K562 (cell line): ENCODE data around the gene ACOX1. TPM values are rescaled to one million over a fixed set of nuclear protein-coding genes. Genes with fewer than 3 reads are reported as not detected.
A peak's percentile ranks its signal among the peaks of the same experiment; 100 is the strongest.

Source experiments
- ARID1B ChIP-seq: fragments of 450-650 bp; IDR thresholded peaks from 2 replicates; pipeline ENCODE4 v1.6.1; 2016; ENCODE audit warnings: antibody characterized with exemption, mild to moderate bottlenecking, inconsistent platforms
- BCL6 ChIP-seq: fragments of 250-450 bp; sonication (Bioruptor Pico); IDR thresholded peaks from 2 replicates; pipeline ENCODE4 v1.4.0; 2020
- ELF2 ChIP-seq: fragments of 250-450 bp; sonication (Bioruptor Pico); IDR thresholded peaks from 2 replicates; pipeline ENCODE4 v1.5.0; 2021; ENCODE audit warnings: mild to moderate bottlenecking
- GATAD2A ChIP-seq: fragments of 450-650 bp; IDR thresholded peaks from 2 replicates; pipeline ENCODE4 v1.6.1; 2017
- KDM5B ChIP-seq: fragments of 200-600 bp; sonication (generic); IDR thresholded peaks from 2 replicates; pipeline ENCODE4 v1.6.1; 2012; ENCODE audit warnings: low read depth, mild to moderate bottlenecking, moderate library complexity, low read length, control low read depth, inconsistent platforms; ENCODE audit not compliant: insufficient replicate concordance
- MEF2A ChIP-seq: IDR thresholded peaks from 2 replicates; pipeline ENCODE4 v1.6.1; 2011; ENCODE audit warnings: low read depth, mild to moderate bottlenecking, low read length, moderate library complexity; ENCODE audit not compliant: control insufficient read depth
- MYNN ChIP-seq, 2 experiments: sonication (generic); formaldehyde crosslinking in 1 of 2; IDR thresholded peaks; 2 replicates each; pipeline versions ENCODE4 v1.5.0 to v1.6.1; 2016 to 2020; ENCODE audit warnings: antibody characterized with exemption in 1 of 2, missing genetic modification reagents in 1 of 2
- NONO ChIP-seq, 2 experiments: fragments of 200-400 bp in 1 of 2; fragments of 450-650 bp in 1 of 2; formaldehyde crosslinking in 1 of 2; IDR thresholded peaks; 2 replicates each; pipeline ENCODE4 v1.6.1; 2017; ENCODE audit warnings: low read depth in 2 of 2, mild to moderate bottlenecking in 2 of 2, moderate library complexity in 2 of 2, low read length in 1 of 2
- OTX1 ChIP-seq: fragments of 450-650 bp; formaldehyde crosslinking; IDR thresholded peaks from 2 replicates; pipeline ENCODE4 v1.4.0; 2022; ENCODE audit warnings: mild to moderate bottlenecking
- PHF8 ChIP-seq: fragments of 200-600 bp; sonication (generic); IDR thresholded peaks from 2 replicates; pipeline ENCODE4 v1.6.1; 2012; ENCODE audit warnings: mixed run types, mild to moderate bottlenecking, inconsistent platforms, low read length, moderate library complexity, borderline replicate concordance
- POLR2AphosphoS2 ChIP-seq: IDR thresholded peaks from 2 replicates; pipeline ENCODE4 v1.6.1; 2012; ENCODE audit warnings: low read length, improper control_type of control experiment
- POLR3A ChIP-seq: IDR thresholded peaks from 2 replicates; pipeline ENCODE4 v1.6.1; 2011; ENCODE audit warnings: borderline replicate concordance, mild to moderate bottlenecking, moderate library complexity; ENCODE audit not compliant: insufficient read length, insufficient read depth; ENCODE audit errors: extremely low read depth
- RCOR1 ChIP-seq, 2 experiments: IDR thresholded peaks; 2 replicates each; pipeline ENCODE4 v1.6.1; 2012; ENCODE audit warnings: low read depth in 2 of 2, low read length in 2 of 2, borderline replicate concordance in 1 of 2, improper control_type of control experiment in 1 of 2
- SMAD4 ChIP-seq: fragments of 250-450 bp; sonication (Bioruptor Pico); conservative IDR thresholded peaks from 2 replicates; pipeline ENCODE4 v1.8.0; 2021; ENCODE audit warnings: inconsistent platforms, mild to moderate bottlenecking, moderate library complexity
- SREBF1 ChIP-seq: fragments of 150-350 bp; IDR thresholded peaks from 2 replicates; pipeline ENCODE4 v1.6.1; 2014; ENCODE audit warnings: antibody characterized with exemption, low read depth, low read length, borderline replicate concordance
- TEAD4 ChIP-seq, 2 experiments: sonication (generic) in 1 of 2; formaldehyde crosslinking in 1 of 2; IDR thresholded peaks; 2 replicates each; pipeline versions ENCODE4 v1.6.1 to v1.8.0; 2012 to 2022; ENCODE audit warnings: borderline replicate concordance in 1 of 2, inconsistent platforms in 1 of 2, low read length in 1 of 2, mild to moderate bottlenecking in 1 of 2, missing genetic modification reagents in 1 of 2
- TFE3 ChIP-seq: fragments of 450-650 bp; formaldehyde crosslinking; IDR thresholded peaks from 2 replicates; pipeline ENCODE4 v1.4.0; 2020; ENCODE audit warnings: mild to moderate bottlenecking, mixed read lengths
- TGIF2 ChIP-seq: sonication (generic); formaldehyde crosslinking; IDR thresholded peaks from 2 replicates; pipeline ENCODE4 v1.8.1; 2022; ENCODE audit warnings: mild to moderate bottlenecking, missing genetic modification reagents, moderate library complexity
- VEZF1 ChIP-seq: fragments of 200-800 bp; sonication (Bioruptor generic); IDR thresholded peaks from 2 replicates; pipeline ENCODE4 v1.6.1; 2017; ENCODE audit warnings: missing genetic modification characterization, missing compliant biosample characterization
- ZC3H8 ChIP-seq: fragments of 450-650 bp; IDR thresholded peaks from 2 replicates; pipeline ENCODE4 v1.6.1; 2017
- ZFX ChIP-seq: sonication (generic); formaldehyde crosslinking; IDR thresholded peaks from 2 replicates; pipeline ENCODE4 v1.8.0; 2022; ENCODE audit warnings: mild to moderate bottlenecking, missing genetic modification reagents, moderate library complexity
- ZNF274 ChIP-seq: IDR thresholded peaks from 2 replicates; pipeline ENCODE4 v1.6.1; 2011; ENCODE audit warnings: low read depth, mild to moderate bottlenecking, low read length, moderate library complexity, borderline replicate concordance
- ZNF655 ChIP-seq: fragments of 250-450 bp; sonication (Bioruptor Pico); IDR thresholded peaks from 2 replicates; pipeline ENCODE4 v1.5.0; 2021
- polyA plus RNA-seq, 8 experiments: library from polyadenylated mRNA; depleted of rRNA in 4 of 8; stranded (reverse) in 5 of 8; unstranded in 3 of 8; fragments of >200 nt; fragmentation: Nextera tagmentation in 2 of 8; fragmentation: Illumina TruSeq in 1 of 8; extraction: Ambion mirVana in 2 of 8; extraction: Trizol in 1 of 8; gene quantifications; 2 replicates each; pipeline versions ENCODE4 v1.2.1 to v1.2.3, GENCODE V29; 2011 to 2014; ENCODE audit warnings: inconsistent platforms in 1 of 8, missing spikeins in 1 of 8
- total RNA-seq, 7 experiments: library from RNA; depleted of rRNA in 6 of 7; stranded (reverse); fragments of >200 nt in 6 of 7; fragmentation: Illumina TruSeq in 2 of 7; extraction: Trizol in 2 of 7; gene quantifications; 2 replicates each; pipeline versions ENCODE4 v1.2.1 to v1.2.3, GENCODE V29; 2011 to 2021; ENCODE audit warnings: low replicate concordance in 1 of 7

The ACOX1 gene
- total and polyA plus RNA-seq, 9 of the 15 experiments (the other 6 are each of a cell fraction or from before 2014, with no cell fraction given) = 7.8 to 24.1 (median 14.5) TPM

- TF ChIP-seq TGIF2 (CRISPR knock-in tag) (peak; percentile 65; the same call in 1 of the 2 replicates), ELF2 (CRISPR knock-in tag) (peak; percentile 93), SREBF1 (no peak), POLR2AphosphoS2 (peak; percentile 76; the same call in 1 of the 2 replicates), POLR3A (no peak), MYNN (IDR thresholded peaks at IDR 0.05) (0 out of 2 replicates have a peak, but pooled peaks have one; percentile 39), MYNN (CRISPR knock-in tag; IDR thresholded peaks at IDR 0.05) (no peak), SMAD4 (CRISPR knock-in tag) (peak; percentile 88), BCL6 (CRISPR knock-in tag) (peak; percentile 45; the same call in 1 of the 2 replicates), VEZF1 (peak; percentile 98), RCOR1 (IDR thresholded peaks at IDR 0.05; ENCODE audit: borderline replicate concordance in 1 of 2, low read depth in 2 of 2, low read length in 2 of 2) (peak in 1 of 2 experiments; percentile 37; a peak in 1 of 4 replicates), TEAD4 (IDR thresholded peaks at IDR 0.05; ENCODE audit: low read length) (peak; percentile 21; the same call in 1 of the 2 replicates), TEAD4 (CRISPR knock-in tag; IDR thresholded peaks at IDR 0.05; ENCODE audit: borderline replicate concordance) (no peak), PHF8 (peak; percentile 78), NONO (IDR thresholded peaks at IDR 0.05; ENCODE audit: low read depth in 2 of 2, low read length in 1 of 2) (0 out of 4 replicates have a peak, but pooled peaks of 1 of the 2 experiments have one; percentile 7), ZNF274 (no peak), ARID1B (0 out of 2 replicates have a peak, but pooled peaks have one; percentile 32), ZNF655 (CRISPR knock-in tag) (no peak), TFE3 (peak; percentile 100), GATAD2A (no peak), OTX1 (CRISPR knock-in tag) (no peak), ZFX (CRISPR knock-in tag) (peak; percentile 97), ZC3H8 (no peak), KDM5B (peak; percentile 62), MEF2A (no peak)
Observed at GRCh38 chr17:75978938-75979704, at the start of gene ACOX1, which contains the start of gene TEN1 (continued).
